Tibial nerve (tissue), 4 donors: ENCODE data around the gene CFP.

ENCODE experiments used
- CTCF ChIP-seq, 5 experiments: fragments of 200-600 bp in 3 of 5; fragments of 450-650 bp in 2 of 5; sonication (generic) in 3 of 5; IDR thresholded peaks; one replicate each; pipeline ENCODE4 v1.5.1; 2016 to 2019; ENCODE audit warnings: antibody characterized with exemption in 5 of 5, mild to moderate bottlenecking in 3 of 5, moderate library complexity in 2 of 5
- EP300 ChIP-seq, 2 donors: sonication (generic); formaldehyde crosslinking; IDR thresholded peaks; one replicate each; pipeline ENCODE4 v1.6.1; 2017; ENCODE audit warnings: antibody characterized with exemption in 2 of 2, mild to moderate bottlenecking in 1 of 2
- POLR2A ChIP-seq, 2 donors: fragments of 450-650 bp; IDR thresholded peaks; one replicate each; pipeline ENCODE4 v1.6.1; 2017; ENCODE audit warnings: antibody characterized with exemption in 2 of 2, mild to moderate bottlenecking in 2 of 2, moderate library complexity in 2 of 2

- TF ChIP-seq CTCF (IDR thresholded peaks at IDR 0.05): no peak
- no peak for TF ChIP-seq EP300 (IDR thresholded peaks at IDR 0.05)
- no peak for TF ChIP-seq POLR2A (IDR thresholded peaks at IDR 0.05)
Measured at GRCh38 chrX:47634871-47635575, 5.3 kb upstream of the CFP start.
